ENCODE results near the gene TNFRSF25.

- peak; percentile 94 to 98 for TF ChIP-seq CTCF (conservative IDR thresholded peaks at IDR 0.05; ENCODE audit: low read depth in 2 of 2)
- no peak for TF ChIP-seq EZH2 (IDR thresholded peaks at IDR 0.05; ENCODE audit: low read depth, unreplicated experiment)
These were observed 9.6 kb upstream of the TNFRSF25 start for GRCh38 chr1:6475381-6476133.

All from GM23338 (cell line).